ENCODE results near the gene PPARD.

DNA sequence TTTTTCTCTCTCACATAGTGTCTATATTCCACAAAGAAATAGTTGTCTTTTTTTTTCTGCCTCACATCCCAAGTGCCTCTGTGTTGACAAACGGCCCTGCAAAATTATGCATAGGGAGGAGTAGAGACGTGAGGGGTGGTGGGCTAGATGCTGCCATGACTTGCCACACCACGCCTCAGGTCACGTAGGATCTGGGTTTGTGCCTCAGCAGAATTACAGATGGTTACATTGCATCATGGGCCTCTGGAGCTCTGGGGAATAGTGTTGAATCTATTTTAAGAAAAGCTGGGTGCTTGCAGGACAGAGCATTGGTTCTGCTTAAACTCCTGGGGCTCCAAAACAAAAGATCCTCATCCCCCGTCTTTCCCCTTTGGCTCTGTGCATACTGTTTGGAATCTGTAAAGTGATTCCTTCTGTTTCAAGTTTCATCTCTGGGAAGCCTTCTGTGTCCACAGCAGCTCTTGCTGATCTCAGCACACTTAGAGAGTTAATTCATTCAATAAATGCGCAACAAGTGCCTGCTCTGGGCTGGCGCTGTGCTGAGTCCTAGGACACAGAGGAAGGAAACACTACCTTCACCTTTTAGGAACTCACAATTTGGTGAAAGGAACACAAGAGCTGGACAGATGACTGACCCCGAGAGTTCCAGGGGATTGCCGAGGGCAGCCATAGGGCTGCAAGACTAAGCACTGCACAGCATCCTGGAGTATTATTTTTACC lies 112.2 kb downstream of the PPARD start:
- no peak for TF ChIP-seq POLR2A (IDR thresholded peaks at IDR 0.05)
- TF ChIP-seq, protein P1, sequence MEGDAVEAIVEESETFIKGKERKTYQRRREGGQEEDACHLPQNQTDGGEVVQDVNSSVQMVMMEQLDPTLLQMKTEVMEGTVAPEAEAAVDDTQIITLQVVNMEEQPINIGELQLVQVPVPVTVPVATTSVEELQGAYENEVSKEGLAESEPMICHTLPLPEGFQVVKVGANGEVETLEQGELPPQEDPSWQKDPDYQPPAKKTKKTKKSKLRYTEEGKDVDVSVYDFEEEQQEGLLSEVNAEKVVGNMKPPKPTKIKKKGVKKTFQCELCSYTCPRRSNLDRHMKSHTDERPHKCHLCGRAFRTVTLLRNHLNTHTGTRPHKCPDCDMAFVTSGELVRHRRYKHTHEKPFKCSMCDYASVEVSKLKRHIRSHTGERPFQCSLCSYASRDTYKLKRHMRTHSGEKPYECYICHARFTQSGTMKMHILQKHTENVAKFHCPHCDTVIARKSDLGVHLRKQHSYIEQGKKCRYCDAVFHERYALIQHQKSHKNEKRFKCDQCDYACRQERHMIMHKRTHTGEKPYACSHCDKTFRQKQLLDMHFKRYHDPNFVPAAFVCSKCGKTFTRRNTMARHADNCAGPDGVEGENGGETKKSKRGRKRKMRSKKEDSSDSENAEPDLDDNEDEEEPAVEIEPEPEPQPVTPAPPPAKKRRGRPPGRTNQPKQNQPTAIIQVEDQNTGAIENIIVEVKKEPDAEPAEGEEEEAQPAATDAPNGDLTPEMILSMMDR (IDR thresholded peaks at IDR 0.05 in 4 of 5, conservative IDR thresholded peaks at IDR 0.05 in 1 of 5), result no peak

All from gastrocnemius medialis (tissue), 4 donors.